ENCODE results near the gene SPPL2A.

The SPPL2A gene

GRCh38 chr15:50685191-50685975, 80.1 kb downstream of the SPPL2A start:
- no peak for DNase-seq

- DNase-seq, result no peak
Measured at GRCh38 chr15:50681467-50681866, 84.0 kb downstream of the SPPL2A start.

- no peak for DNase-seq
Measured at GRCh38 chr15:50676799-50677483, 88.6 kb downstream of the SPPL2A start.

- DNase-seq, result no peak
Measured at GRCh38 chr15:50675535-50676144, 89.9 kb downstream of the SPPL2A start.

DNA sequence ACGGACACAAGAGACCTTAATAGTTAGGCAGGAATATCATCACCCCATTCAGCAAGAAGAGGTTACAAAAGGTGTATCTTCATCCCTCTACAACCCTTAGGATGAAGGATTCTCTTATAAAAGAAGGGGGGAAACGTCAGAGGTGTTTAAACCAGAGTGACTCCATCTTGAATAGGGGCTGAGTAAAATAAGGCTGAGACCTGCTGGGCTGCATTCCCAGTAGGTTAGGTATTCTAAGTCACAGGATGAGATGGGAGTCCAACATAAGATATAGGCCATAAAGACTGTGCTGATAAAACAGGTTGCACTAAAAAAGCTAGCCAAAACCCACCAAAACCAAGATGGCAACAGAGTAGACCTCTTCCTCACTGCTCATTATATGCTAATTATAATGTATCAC, 95.4 kb downstream of the SPPL2A start:
- no peak for DNase-seq

DNA sequence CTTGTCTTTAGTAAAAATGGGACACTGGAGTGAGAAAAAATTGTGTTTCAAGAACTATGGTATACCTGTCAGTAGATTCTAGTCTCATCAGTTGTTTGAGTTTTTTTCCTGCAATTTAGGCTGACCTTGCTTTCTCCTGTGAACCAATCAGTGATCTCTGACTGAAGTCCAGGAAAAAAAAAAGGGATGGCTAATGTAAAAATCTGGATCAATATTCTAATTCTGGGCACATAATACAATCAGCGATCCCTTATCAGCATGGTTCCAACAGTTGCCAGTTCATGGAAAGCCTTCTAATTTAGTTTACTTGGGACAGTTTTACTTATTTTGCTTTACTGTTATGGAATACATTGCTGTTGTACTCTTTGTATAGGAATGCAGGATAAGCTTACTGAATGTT, 95.9 kb downstream of the SPPL2A start:
- DNase-seq, result no peak

DNA sequence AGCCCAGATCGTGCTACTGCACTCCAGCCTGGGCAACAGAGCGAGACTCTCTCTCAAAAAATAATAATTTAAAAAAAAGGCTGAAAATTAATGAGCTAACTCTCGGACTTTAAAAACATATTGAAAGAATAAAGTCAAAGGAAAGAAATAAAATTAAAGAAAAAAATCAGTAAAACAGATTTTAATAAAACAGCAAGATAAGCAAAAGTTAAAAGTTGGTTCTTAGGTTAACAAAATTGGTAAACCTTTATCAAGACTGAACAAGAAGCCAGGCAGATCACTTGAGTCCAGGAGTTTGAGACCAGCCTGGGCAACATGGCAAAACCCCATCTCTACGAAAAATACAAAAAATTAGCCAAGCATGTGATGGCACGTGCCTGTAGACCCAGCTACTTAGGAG, 99.6 kb downstream of the SPPL2A start:
- no peak for DNase-seq

- no peak for DNase-seq
Measured at GRCh38 chr15:50655555-50655954, 110.0 kb downstream of the SPPL2A start.

DNA sequence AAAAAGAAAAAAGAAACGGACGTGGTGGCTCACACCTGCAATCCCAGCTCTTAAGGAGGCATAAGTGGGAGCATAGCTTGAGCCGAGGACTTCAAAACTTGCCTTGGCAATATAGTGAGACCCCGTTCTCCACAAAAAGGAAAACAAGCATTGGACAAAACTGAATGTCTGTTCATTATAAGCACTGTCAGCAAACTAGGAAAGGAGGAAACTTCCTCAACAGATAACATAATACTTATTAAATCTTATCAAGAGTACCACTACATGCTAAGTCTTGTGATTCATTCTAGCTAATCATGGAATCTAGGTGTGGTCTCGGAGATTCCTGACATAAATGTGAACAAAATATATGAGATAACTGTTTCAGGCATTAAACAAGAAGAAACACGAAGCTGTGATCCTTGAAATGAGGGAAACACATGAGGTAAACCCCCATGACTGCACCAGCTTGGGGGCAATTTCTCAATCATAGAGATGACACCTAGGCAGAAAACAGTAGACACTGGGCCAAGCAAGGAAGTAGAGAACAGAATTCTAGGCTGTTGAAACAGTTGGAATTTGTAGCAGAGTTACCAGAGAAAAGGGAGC, 112.3 kb downstream of the SPPL2A start:
- DNase-seq, result no peak

GRCh38 chr15:50652671-50653070, 112.8 kb downstream of the SPPL2A start:
- DNase-seq, result no peak

Measured in NCI-H187 (cell line).